Fibroblast of the aortic adventitia (primary cell): ENCODE measurements around the gene LRRC74B. TPM values are rescaled to one million over a fixed set of nuclear protein-coding genes. Genes with fewer than 3 reads are reported as not detected.

ENCODE experiments used
- DNase-seq: peaks from one replicate; pipeline ENCODE4 v3.0.0-alpha.2; 2010; ENCODE audit warnings: low read depth
- H3K4me3 ChIP-seq: 2 replicates; pipeline ENCODE4 v1.5.1; 2011; ENCODE audit warnings: low read depth, mild to moderate bottlenecking, control low read depth, low read length, moderate library complexity
- total RNA-seq: library from RNA; depleted of rRNA; stranded (reverse); fragments of >200 nt; gene quantifications from 2 replicates; pipeline ENCODE4 v1.2.3, GENCODE V29; 2012; ENCODE audit warnings: low replicate concordance
- TF ChIP-seq, protein P1 (sequence below): IDR thresholded peaks from 2 replicates; pipeline ENCODE4 v1.5.1; 2011; ENCODE audit warnings: mild to moderate bottlenecking, low read length, control low read depth, inconsistent platforms; ENCODE audit not compliant: insufficient read depth

The LRRC74B gene
- total RNA-seq, 1 donor, result not detected

DNA sequence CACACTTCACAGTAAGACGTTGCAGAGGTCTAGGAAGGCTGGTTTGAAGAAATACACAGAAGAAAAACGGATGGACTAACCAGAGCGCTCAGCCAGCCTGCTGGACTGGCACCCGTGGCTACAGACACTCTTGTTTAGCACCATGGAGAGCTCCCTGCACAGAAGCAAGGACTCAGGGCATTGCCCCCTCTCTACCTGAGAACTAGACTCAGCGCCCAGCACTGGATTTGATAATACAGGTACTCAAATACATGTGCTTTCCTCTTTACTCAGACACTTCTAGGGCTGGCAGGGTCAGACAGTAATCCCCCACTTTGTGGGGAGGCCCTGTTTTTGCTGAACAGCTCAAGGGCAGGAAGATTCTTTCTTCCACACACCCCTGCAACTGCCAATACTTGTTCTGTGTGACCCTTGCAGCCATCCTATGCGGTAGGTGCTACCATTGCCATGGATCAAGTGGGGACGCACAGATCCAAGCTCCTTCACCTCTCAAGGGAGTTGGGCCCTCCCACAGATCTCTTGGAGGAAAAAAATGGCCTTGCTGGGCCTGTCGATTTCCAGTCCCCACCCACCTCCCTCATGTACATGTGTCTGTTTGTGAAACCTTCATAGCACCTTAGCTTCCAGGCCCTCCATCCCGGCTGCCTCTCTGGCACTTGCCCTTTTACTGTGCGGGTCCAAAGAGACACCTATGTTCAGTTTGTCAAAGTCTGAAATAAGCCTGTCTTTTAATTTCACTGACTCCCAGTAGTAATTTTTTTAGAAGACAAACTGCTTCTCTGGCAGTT is 35.9 kb upstream of the LRRC74B start:
- peak; percentile 59 for DNase-seq
- TF ChIP-seq, protein P1, sequence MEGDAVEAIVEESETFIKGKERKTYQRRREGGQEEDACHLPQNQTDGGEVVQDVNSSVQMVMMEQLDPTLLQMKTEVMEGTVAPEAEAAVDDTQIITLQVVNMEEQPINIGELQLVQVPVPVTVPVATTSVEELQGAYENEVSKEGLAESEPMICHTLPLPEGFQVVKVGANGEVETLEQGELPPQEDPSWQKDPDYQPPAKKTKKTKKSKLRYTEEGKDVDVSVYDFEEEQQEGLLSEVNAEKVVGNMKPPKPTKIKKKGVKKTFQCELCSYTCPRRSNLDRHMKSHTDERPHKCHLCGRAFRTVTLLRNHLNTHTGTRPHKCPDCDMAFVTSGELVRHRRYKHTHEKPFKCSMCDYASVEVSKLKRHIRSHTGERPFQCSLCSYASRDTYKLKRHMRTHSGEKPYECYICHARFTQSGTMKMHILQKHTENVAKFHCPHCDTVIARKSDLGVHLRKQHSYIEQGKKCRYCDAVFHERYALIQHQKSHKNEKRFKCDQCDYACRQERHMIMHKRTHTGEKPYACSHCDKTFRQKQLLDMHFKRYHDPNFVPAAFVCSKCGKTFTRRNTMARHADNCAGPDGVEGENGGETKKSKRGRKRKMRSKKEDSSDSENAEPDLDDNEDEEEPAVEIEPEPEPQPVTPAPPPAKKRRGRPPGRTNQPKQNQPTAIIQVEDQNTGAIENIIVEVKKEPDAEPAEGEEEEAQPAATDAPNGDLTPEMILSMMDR, result no peak

GRCh38 chr22:21010426-21011113 is 35.2 kb upstream of the LRRC74B start:
- H3K4me3 ChIP-seq, result no peak overlapping the region
- TF ChIP-seq, protein P1, result no peak
- no peak for DNase-seq

More for the DNA sequence above, 35.9 kb upstream of the LRRC74B start:
- H3K4me3 ChIP-seq, result no peak overlapping the region

- no peak for DNase-seq
- TF ChIP-seq, protein P1, result no peak
- no peak overlapping the region for H3K4me3 ChIP-seq
Observed at GRCh38 chr22:21012446-21013407, 33.0 kb upstream of the LRRC74B start.

GRCh38 chr22:21013657-21014201 is 32.0 kb upstream of the LRRC74B start:
- DNase-seq, result no peak
- H3K4me3 ChIP-seq, result peak overlapping the region; percentile 67
- TF ChIP-seq, protein P1, result no peak

- TF ChIP-seq, protein P1, result no peak
- H3K4me3 ChIP-seq, result peak overlapping the region; percentile 67
- peak; percentile 82 for DNase-seq
Observed at GRCh38 chr22:21014202-21014725, 31.5 kb upstream of the LRRC74B start.
